H9 (cell line): ENCODE data around the gene LTB4R. TPM values are rescaled to one million over a fixed set of nuclear protein-coding genes. Genes with fewer than 3 reads are reported as not detected.

ENCODE experiments used
- DNase-seq: peaks from one replicate; pipeline ENCODE4 v3.0.0-alpha.2; 2017
- H2AFZ ChIP-seq: one replicate; pipeline ENCODE4 v1.6.1; 2013; ENCODE audit warnings: mild to moderate bottlenecking, low read length, control low read depth, moderate library complexity
- H2AK5ac ChIP-seq: 2 replicates; pipeline ENCODE4 v1.6.1; 2013; ENCODE audit warnings: low read length, control low read depth, mixed read lengths; ENCODE audit not compliant: insufficient read length
- H2BK120ac ChIP-seq: one replicate; pipeline ENCODE4 v1.6.1; 2013; ENCODE audit warnings: low read depth, mild to moderate bottlenecking, low read length, control low read depth, inconsistent platforms; ENCODE audit not compliant: poor library complexity, severe bottlenecking
- H2BK12ac ChIP-seq: 2 replicates; pipeline ENCODE4 v1.6.1; 2013; ENCODE audit warnings: low read length, control low read depth, mixed read lengths, low read depth; ENCODE audit not compliant: insufficient read length
- H2BK15ac ChIP-seq: 2 replicates; pipeline ENCODE4 v1.6.1; 2013; ENCODE audit warnings: low read depth, low read length, control low read depth
- H2BK20ac ChIP-seq: one replicate; pipeline ENCODE4 v1.6.1; 2013; ENCODE audit warnings: low read depth, mild to moderate bottlenecking, low read length, control low read depth, inconsistent platforms; ENCODE audit not compliant: poor library complexity, severe bottlenecking
- H2BK5ac ChIP-seq: 2 replicates; pipeline ENCODE4 v1.6.1; 2013; ENCODE audit warnings: low read length, control low read depth, mixed read lengths; ENCODE audit not compliant: insufficient read length
- H3K14ac ChIP-seq: 2 replicates; pipeline ENCODE4 v1.6.1; 2013; ENCODE audit warnings: low read length, control low read depth; ENCODE audit not compliant: insufficient read depth
- H3K18ac ChIP-seq: 2 replicates; pipeline ENCODE4 v1.6.1; 2013; ENCODE audit warnings: low read depth, mild to moderate bottlenecking, mixed read lengths, low read length, control low read depth; ENCODE audit not compliant: insufficient read length
- H3K23ac ChIP-seq: 2 replicates; pipeline ENCODE4 v1.6.1; 2013; ENCODE audit warnings: low read length, control low read depth, mixed read lengths, low read depth; ENCODE audit not compliant: insufficient read length
- H3K23me2 ChIP-seq: 2 replicates; pipeline ENCODE4 v1.6.1; 2013; ENCODE audit warnings: low read depth, mild to moderate bottlenecking, mixed read lengths, low read length, control low read depth; ENCODE audit not compliant: insufficient read length, poor library complexity, severe bottlenecking
- H3K27ac ChIP-seq: 2 replicates; pipeline ENCODE4 v1.5.1; 2013; ENCODE audit warnings: low read length, control low read depth, mixed read lengths, low read depth; ENCODE audit not compliant: insufficient read length
- H3K27me3 ChIP-seq: 2 replicates; pipeline ENCODE4 v1.6.1; 2013; ENCODE audit warnings: low read length, control low read depth, inconsistent platforms; ENCODE audit not compliant: insufficient read depth
- H3K4ac ChIP-seq: 2 replicates; pipeline ENCODE4 v1.6.1; 2013; ENCODE audit warnings: low read depth, mild to moderate bottlenecking, control low read depth, inconsistent platforms, low read length, moderate library complexity
- H3K4me1 ChIP-seq: 2 replicates; pipeline ENCODE4 v1.6.1; 2013; ENCODE audit warnings: low read length, control low read depth, inconsistent platforms; ENCODE audit not compliant: insufficient read depth
- H3K4me2 ChIP-seq: 2 replicates; pipeline ENCODE4 v1.6.1; 2013; ENCODE audit warnings: low read length, control low read depth, mixed read lengths; ENCODE audit not compliant: insufficient read length, insufficient read depth
- H3K56ac ChIP-seq: 2 replicates; pipeline ENCODE4 v1.6.1; 2013; ENCODE audit warnings: low read depth, mild to moderate bottlenecking, mixed read lengths, low read length, control low read depth; ENCODE audit not compliant: insufficient read length
- H3K79me1 ChIP-seq: 2 replicates; pipeline ENCODE4 v1.6.1; 2013; ENCODE audit warnings: low read depth, mild to moderate bottlenecking, moderate library complexity, low read length, control low read depth, inconsistent platforms; ENCODE audit not compliant: insufficient read depth, poor library complexity, severe bottlenecking
- H3K79me2 ChIP-seq: 2 replicates; pipeline ENCODE4 v1.6.1; 2013; ENCODE audit warnings: low read length, control low read depth, inconsistent platforms; ENCODE audit not compliant: insufficient read depth
- H3K9ac ChIP-seq: 2 replicates; pipeline ENCODE4 v1.6.1; 2013; ENCODE audit warnings: low read length, control low read depth, mixed read lengths; ENCODE audit not compliant: insufficient read length; ENCODE audit errors: extremely low read depth
- H3K9me3 ChIP-seq: one replicate; pipeline ENCODE4 v1.6.1; 2013; ENCODE audit warnings: low read depth, low read length, inconsistent platforms; ENCODE audit not compliant: control insufficient read depth
- H3T11ph ChIP-seq: one replicate; pipeline ENCODE4 v1.6.1; 2013; ENCODE audit warnings: mild to moderate bottlenecking, low read length, control low read depth, inconsistent platforms
- H4K20me1 ChIP-seq: one replicate; pipeline ENCODE4 v1.6.1; 2013; ENCODE audit not compliant: control insufficient read depth, insufficient read length, insufficient read depth
- H4K5ac ChIP-seq: 2 replicates; pipeline ENCODE4 v1.6.1; 2013; ENCODE audit warnings: low read depth, mild to moderate bottlenecking, mixed read lengths, low read length, control low read depth; ENCODE audit not compliant: insufficient read length
- H4K8ac ChIP-seq: replicated peaks from 2 replicates; pipeline ENCODE4 v1.6.1; 2013; ENCODE audit warnings: low read length, control low read depth, mixed read lengths, low read depth; ENCODE audit not compliant: insufficient read length
- H4K91ac ChIP-seq: 2 replicates; pipeline ENCODE4 v1.6.1; 2013; ENCODE audit warnings: low read depth, mild to moderate bottlenecking, moderate library complexity, mixed read lengths, low read length, control low read depth; ENCODE audit not compliant: insufficient read length
- H3K27ac Mint-ChIP-seq, 3 experiments: 2 replicates in 2 of 3; 3 replicates in 1 of 3; pipeline ENCODE4 v1.8.0; 2020 to 2021; ENCODE audit warnings: mixed read lengths in 3 of 3, mild to moderate bottlenecking in 1 of 3, moderate library complexity in 1 of 3
- H3K27me3 Mint-ChIP-seq: 2 replicates; pipeline ENCODE4 v1.8.0; 2021; ENCODE audit warnings: low read depth, mild to moderate bottlenecking, moderate library complexity, mixed read lengths
- H3K36me3 Mint-ChIP-seq, 3 experiments: 2 replicates in 2 of 3; 3 replicates in 1 of 3; pipeline ENCODE4 v1.8.0; 2020 to 2021; ENCODE audit warnings: low read depth in 3 of 3, mixed read lengths in 3 of 3; ENCODE audit not compliant: insufficient read depth in 1 of 3
- H3K4me1 Mint-ChIP-seq, 2 experiments: 2 replicates each; pipeline ENCODE4 v1.8.0; 2020; ENCODE audit warnings: mixed read lengths in 2 of 2
- H3K4me3 Mint-ChIP-seq, 2 experiments: 2 replicates in 1 of 2; 3 replicates in 1 of 2; pipeline ENCODE4 v1.8.0; 2020 to 2021; ENCODE audit warnings: mild to moderate bottlenecking in 2 of 2, mixed read lengths in 2 of 2, moderate library complexity in 1 of 2
- H3K9me3 Mint-ChIP-seq, 2 experiments: 2 replicates in 1 of 2; 3 replicates in 1 of 2; pipeline ENCODE4 v1.8.0; 2020; ENCODE audit warnings: mild to moderate bottlenecking in 2 of 2, mixed read lengths in 2 of 2, moderate library complexity in 1 of 2
- WGBS: extraction: QIAGEN DNeasy Blood & Tissue Kit; methylation state at CpG from one replicate; pipeline ENCODE4 v1.1.7; 2013; ENCODE audit warnings: missing lambda C conversion rate, low lambda C conversion rate, mixed read lengths; ENCODE audit not compliant: insufficient read length; ENCODE audit errors: extremely low coverage; 5-methylcytosine and 5-hydroxymethylcytosine counted together
- total RNA-seq: library from RNA; stranded (reverse); gene quantifications from 2 replicates; pipeline ENCODE4 v1.2.1, GENCODE V29; 2021
- TF ChIP-seq, protein P1 (sequence below): fragments of 200-600 bp; sonication (generic); conservative IDR thresholded peaks from 3 replicates; pipeline ENCODE4 v1.8.0; 2021; ENCODE audit warnings: antibody characterized with exemption, mild to moderate bottlenecking

LTB4R gene
- total RNA-seq, 1 experiment from 2014 or later: 8.9 TPM

DNA sequence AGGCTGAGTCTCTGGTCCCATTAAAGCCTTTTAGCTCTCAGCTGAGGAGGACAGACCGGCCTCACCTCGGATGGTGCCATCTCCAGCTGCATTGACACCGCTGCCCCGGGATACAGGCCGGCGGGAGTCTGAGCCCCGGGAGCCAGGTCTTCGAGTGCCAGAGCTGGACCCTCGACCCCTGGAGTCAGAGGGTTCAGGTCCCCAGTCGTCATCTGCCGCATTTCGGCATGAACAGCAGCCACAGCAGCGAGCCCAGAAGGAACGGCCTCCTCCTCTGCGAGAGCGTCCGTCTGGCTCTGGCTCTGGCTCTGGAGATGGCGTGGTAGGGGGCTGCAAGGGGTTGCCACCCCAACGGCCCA, 49.4 kb upstream of the LTB4R start:
- H4K20me1 ChIP-seq: no peaks in the 10 kb centered on the region
- no peak overlapping the region for H2AFZ ChIP-seq
- no peaks in the 10 kb centered on the region for H3K9me3 ChIP-seq
- Mint-ChIP-seq H3K27me3 (no peaks in the 10 kb centered on the region; the same call in 1 of the 2 replicates), H3K4me1 (no peaks in the 10 kb centered on the region; a peak in 2 of 4 replicates), H3K27ac (no peak overlapping the region), H3K4me3 (no peak overlapping the region), H3K36me3 (peaks cover under 1 to 12% (median 9%) of the 10 kb centered on the region in 3 experiments; a peak in 5 of 7 replicates), H3K9me3 (no peaks in the 10 kb centered on the region)
- no peak overlapping the region for H3K27ac ChIP-seq
- H3K9ac ChIP-seq: no peak overlapping the region
- H3K23me2 ChIP-seq: no peaks in the 10 kb centered on the region
- H3K14ac ChIP-seq: no peak overlapping the region; the same call in 1 of the 2 replicates
- H3K27me3 ChIP-seq: no peaks in the 10 kb centered on the region
- H3K23ac ChIP-seq: no peak overlapping the region
- no peaks in the 10 kb centered on the region for H3K4me1 ChIP-seq
- no peak overlapping the region for H2BK5ac ChIP-seq
- H3K79me2 ChIP-seq: no peaks in the 10 kb centered on the region
- H2BK20ac ChIP-seq: no peak overlapping the region
- no peak overlapping the region for H3K4me2 ChIP-seq
- no peak overlapping the region for H2BK120ac ChIP-seq
- no peak overlapping the region for H3K56ac ChIP-seq
- H3K18ac ChIP-seq: no peak overlapping the region
- no peak overlapping the region for H3K4ac ChIP-seq
- H2BK12ac ChIP-seq: no peak overlapping the region
- WGBS: no CpG with 5 or more reads among the region's 19 CpGs
- DNase-seq: no peak
- TF ChIP-seq, protein P1, sequence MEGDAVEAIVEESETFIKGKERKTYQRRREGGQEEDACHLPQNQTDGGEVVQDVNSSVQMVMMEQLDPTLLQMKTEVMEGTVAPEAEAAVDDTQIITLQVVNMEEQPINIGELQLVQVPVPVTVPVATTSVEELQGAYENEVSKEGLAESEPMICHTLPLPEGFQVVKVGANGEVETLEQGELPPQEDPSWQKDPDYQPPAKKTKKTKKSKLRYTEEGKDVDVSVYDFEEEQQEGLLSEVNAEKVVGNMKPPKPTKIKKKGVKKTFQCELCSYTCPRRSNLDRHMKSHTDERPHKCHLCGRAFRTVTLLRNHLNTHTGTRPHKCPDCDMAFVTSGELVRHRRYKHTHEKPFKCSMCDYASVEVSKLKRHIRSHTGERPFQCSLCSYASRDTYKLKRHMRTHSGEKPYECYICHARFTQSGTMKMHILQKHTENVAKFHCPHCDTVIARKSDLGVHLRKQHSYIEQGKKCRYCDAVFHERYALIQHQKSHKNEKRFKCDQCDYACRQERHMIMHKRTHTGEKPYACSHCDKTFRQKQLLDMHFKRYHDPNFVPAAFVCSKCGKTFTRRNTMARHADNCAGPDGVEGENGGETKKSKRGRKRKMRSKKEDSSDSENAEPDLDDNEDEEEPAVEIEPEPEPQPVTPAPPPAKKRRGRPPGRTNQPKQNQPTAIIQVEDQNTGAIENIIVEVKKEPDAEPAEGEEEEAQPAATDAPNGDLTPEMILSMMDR: no peak
- no peak overlapping the region for H4K8ac ChIP-seq
- no peak overlapping the region for H4K5ac ChIP-seq
- no peak overlapping the region for H4K91ac ChIP-seq
- H2AK5ac ChIP-seq: no peak overlapping the region
- H2BK15ac ChIP-seq: no peak overlapping the region
- no peaks in the 10 kb centered on the region for H3K79me1 ChIP-seq
- no peak overlapping the region for H3T11ph ChIP-seq
